K562 (cell line): Measurements from ENCODE around the gene ANKS1B. TPM values are rescaled to one million over a fixed set of nuclear protein-coding genes. Genes with fewer than 3 reads are reported as not detected.

ENCODE experiments used
- ATAC-seq: fragments of 200-7000 bp; cut with Tn5 transposase; 3 replicates; pipeline ENCODE4 v1.9.1; 2020; ENCODE audit warnings: moderate library complexity
- BruUV-seq: library from RNA; stranded (reverse); fragments of 400-500 nt; replicated peaks from 2 replicates; lab custom pipeline; 2021; lab: Mats Ljungman, UMichigan
- CTCF ChIA-PET: fragments of 300-600 bp; formaldehyde crosslinking; extraction: SDS; loops from one replicate; lab custom pipeline; 2021; ENCODE audit warnings: low intra/inter-chr PET ratio; lab: Yijun Ruan, JAX
- POLR2A ChIA-PET: fragments of 300-600, 350-650 bp; sonication (Branson Sonifier 250); formaldehyde crosslinking; extraction: SDS; loops from one replicate; lab custom pipeline; 2021; ENCODE audit warnings: antibody characterized with exemption, inconsistent platforms; lab: Yijun Ruan, JAX
- DNase-seq, 4 experiments: peaks; one replicate each; pipeline versions ENCODE4 v3.0.0 to v3.0.0-alpha.2; 2011 to 2018; ENCODE audit warnings: low spot score in 3 of 4, mixed read lengths in 3 of 4; ENCODE audit errors: extremely low read depth in 1 of 4
- FAIRE-seq: peaks from 2 replicates; lab custom pipeline; 2011; peaks lifted over from hg19 to GRCh38; lab: Jason Lieb, UNC
- H2AFZ ChIP-seq: 2 replicates; pipeline ENCODE4 v1.6.0; 2011; ENCODE audit warnings: low read depth, low read length, control low read depth, inconsistent platforms
- H3K27ac ChIP-seq: fragments of 200-600 bp; 3 replicates; pipeline ENCODE4 v1.8.0; 2011; ENCODE audit warnings: low read depth, mild to moderate bottlenecking, control low read depth, inconsistent platforms, low read length, moderate library complexity, mixed read lengths; ENCODE audit errors: extremely low read depth
- H3K27me3 ChIP-seq, 2 experiments: fragments of 300-600 bp in 1 of 2; 2 replicates in 1 of 2; 3 replicates in 1 of 2; pipeline versions ENCODE4 v1.6.0 to v1.8.0; 2011; ENCODE audit warnings: inconsistent platforms in 2 of 2, low read length in 2 of 2, mild to moderate bottlenecking in 1 of 2, mixed read lengths in 1 of 2, moderate library complexity in 1 of 2; ENCODE audit not compliant: control insufficient read depth in 2 of 2, insufficient read depth in 2 of 2
- H3K36me3 ChIP-seq: fragments of 300-600 bp; 3 replicates; pipeline ENCODE4 v1.8.0; 2011; ENCODE audit warnings: mild to moderate bottlenecking, low read length, inconsistent platforms; ENCODE audit not compliant: control insufficient read depth, insufficient read depth
- H3K4me1 ChIP-seq, 2 experiments: fragments of 200-600 bp in 1 of 2; replicated peaks in 1 of 2; 2 replicates in 1 of 2; 3 replicates in 1 of 2; pipeline versions ENCODE4 v1.5.1 to v1.8.0; 2011; ENCODE audit warnings: inconsistent platforms in 2 of 2, low read length in 2 of 2, mild to moderate bottlenecking in 1 of 2, mixed read lengths in 1 of 2, moderate library complexity in 1 of 2; ENCODE audit not compliant: control insufficient read depth in 2 of 2, insufficient read depth in 2 of 2
- H3K4me2 ChIP-seq: 2 replicates; pipeline ENCODE4 v1.6.1; 2011; ENCODE audit warnings: low read length, control low read depth, inconsistent platforms, mixed read lengths; ENCODE audit not compliant: insufficient read depth
- H3K4me3 ChIP-seq: fragments of 200-600 bp; sonication (generic), shearing (Covaris generic); 2 replicates; pipeline ENCODE4 v1.5.1; 2016; ENCODE audit warnings: control low read depth, inconsistent platforms
- H3K79me2 ChIP-seq: fragments of 200-600 bp; 3 replicates; pipeline ENCODE4 v1.8.0; 2011; ENCODE audit warnings: low read length, inconsistent platforms; ENCODE audit not compliant: control insufficient read depth, insufficient read depth
- H3K9ac ChIP-seq, 2 experiments: 2 replicates each; pipeline versions ENCODE4 v1.6.0 to v1.6.1; 2011; ENCODE audit warnings: low read depth in 2 of 2, low read length in 2 of 2, control low read depth in 1 of 2, inconsistent platforms in 1 of 2, mild to moderate bottlenecking in 1 of 2, mixed read lengths in 1 of 2; ENCODE audit not compliant: insufficient read depth in 1 of 2
- H3K9me1 ChIP-seq: one replicate; pipeline ENCODE4 v1.6.0; 2011; ENCODE audit warnings: inconsistent platforms, mild to moderate bottlenecking, low read length, moderate library complexity; ENCODE audit not compliant: control insufficient read depth, insufficient read depth
- H3K9me3 ChIP-seq: replicated peaks from 2 replicates; pipeline ENCODE4 v1.5.1; 2011; ENCODE audit warnings: low read depth, low read length, inconsistent platforms; ENCODE audit not compliant: control insufficient read depth, insufficient read depth
- H4K20me1 ChIP-seq: replicated peaks from 2 replicates; pipeline ENCODE4 v1.6.1; 2011; ENCODE audit warnings: low read length, inconsistent platforms, mixed read lengths; ENCODE audit not compliant: control insufficient read depth, insufficient read depth
- BMI1 ChIP-seq: fragments of 150-350 bp; IDR thresholded peaks from 2 replicates; pipeline ENCODE4 v1.6.1; 2014; ENCODE audit warnings: low read length
- BRD9 ChIP-seq: fragments of 450-650 bp; IDR thresholded peaks from 2 replicates; pipeline ENCODE4 v1.6.1; 2018; ENCODE audit warnings: low read depth; ENCODE audit not compliant: partially characterized antibody
- ESRRB ChIP-seq: fragments of 250-450 bp; sonication (Bioruptor Pico); IDR thresholded peaks from 2 replicates; pipeline ENCODE4 v1.5.0; 2020; ENCODE audit warnings: mild to moderate bottlenecking, moderate library complexity, borderline replicate concordance
- ETV6 ChIP-seq, 3 experiments: fragments of 150-350 bp in 1 of 3; sonication (generic) in 1 of 3; formaldehyde crosslinking in 1 of 3; IDR thresholded peaks; 2 replicates each; pipeline versions ENCODE4 v1.6.1 to v1.8.0; 2014 to 2022; ENCODE audit warnings: borderline replicate concordance in 2 of 3, low read depth in 2 of 3, antibody characterized with exemption in 1 of 3, low read length in 1 of 3, mild to moderate bottlenecking in 1 of 3, missing genetic modification reagents in 1 of 3
- MLX ChIP-seq, 2 experiments: fragments of 450-650 bp in 1 of 2; sonication (generic) in 1 of 2; formaldehyde crosslinking; conservative IDR thresholded peaks; 2 replicates each; pipeline versions ENCODE4 v1.4.0 to v1.8.1; 2020 to 2022; ENCODE audit warnings: mild to moderate bottlenecking in 1 of 2, missing genetic modification reagents in 1 of 2
- NCOA6 ChIP-seq: fragments of 450-650 bp; IDR thresholded peaks from 2 replicates; pipeline ENCODE4 v1.6.1; 2017; ENCODE audit warnings: mild to moderate bottlenecking
- POLR2A ChIP-seq: fragments of 450-650 bp; conservative IDR thresholded peaks from 2 replicates; pipeline ENCODE4 v1.6.1; 2016
- POU5F1 ChIP-seq: fragments of 150-350 bp; IDR thresholded peaks from 2 replicates; pipeline ENCODE4 v1.6.1; 2014; ENCODE audit warnings: borderline replicate concordance, low read length, low read depth, mild to moderate bottlenecking; ENCODE audit not compliant: partially characterized antibody
- RUNX1 ChIP-seq: sonication (generic); IDR thresholded peaks from 2 replicates; pipeline ENCODE4 v1.6.1; 2016; ENCODE audit warnings: antibody characterized with exemption, low read depth
- SNRNP70 ChIP-seq: fragments of 200-400 bp; formaldehyde crosslinking; optimal IDR thresholded peaks from 2 replicates; pipeline ENCODE3; 2017; ENCODE audit warnings: low read depth, low read length
- SPI1 ChIP-seq: IDR thresholded peaks from 2 replicates; pipeline ENCODE4 v1.6.1; 2011; ENCODE audit warnings: low read depth, low read length, control low read depth, borderline replicate concordance
- TBL1XR1 ChIP-seq, 2 experiments: IDR thresholded peaks; 2 replicates each; pipeline ENCODE4 v1.6.1; 2012; ENCODE audit warnings: improper control_type of control experiment in 2 of 2, low read length in 2 of 2, mild to moderate bottlenecking in 1 of 2
- ZBTB7A ChIP-seq: IDR thresholded peaks from 2 replicates; pipeline ENCODE4 v1.6.1; 2011; ENCODE audit warnings: low read depth, mild to moderate bottlenecking, low read length, moderate library complexity, borderline replicate concordance; ENCODE audit not compliant: control insufficient read depth
- ZNF239 ChIP-seq: fragments of 250-450 bp; sonication (Bioruptor Pico); IDR thresholded peaks from 2 replicates; pipeline ENCODE4 v1.4.0; 2020; ENCODE audit warnings: mild to moderate bottlenecking
- WGBS: fragments of 100-300 bp; shearing (Covaris generic); methylation state at CpG from one replicate; pipeline ENCODE4 v1.1.6; 2016; ENCODE audit warnings: low coverage, mixed read lengths; ENCODE audit not compliant: insufficient coverage; ENCODE audit errors: missing lambda C conversion rate; 5-methylcytosine and 5-hydroxymethylcytosine counted together
- in situ Hi-C: fragments of 300-500 bp; cut with MboI; formaldehyde crosslinking; loops from 4 replicates; pipeline ENCODE4 v1.15.0; 2018; ENCODE audit warnings: inconsistent platforms, mixed read lengths
- intact Hi-C: fragments of 100-400 bp; cut with micrococcal nuclease; formaldehyde crosslinking; loops from 2 replicates; pipeline ENCODE4 v1.14.2; 2022
- polyA plus RNA-seq, 8 experiments: library from polyadenylated mRNA; depleted of rRNA in 4 of 8; stranded (reverse) in 5 of 8; unstranded in 3 of 8; fragments of >200 nt; fragmentation: Nextera tagmentation in 2 of 8; fragmentation: Illumina TruSeq in 1 of 8; extraction: Ambion mirVana in 2 of 8; extraction: Trizol in 1 of 8; gene quantifications; 2 replicates each; pipeline versions ENCODE4 v1.2.1 to v1.2.3, GENCODE V29; 2011 to 2014; ENCODE audit warnings: inconsistent platforms in 1 of 8, missing spikeins in 1 of 8
- total RNA-seq, 7 experiments: library from RNA; depleted of rRNA in 6 of 7; stranded (reverse); fragments of >200 nt in 6 of 7; fragmentation: Illumina TruSeq in 2 of 7; extraction: Trizol in 2 of 7; gene quantifications; 2 replicates each; pipeline versions ENCODE4 v1.2.1 to v1.2.3, GENCODE V29; 2011 to 2021; ENCODE audit warnings: low replicate concordance in 1 of 7
- TF ChIP-seq, protein P1 (sequence below): fragments of 250-450 bp; sonication (Bioruptor Pico); IDR thresholded peaks from 2 replicates; pipeline ENCODE4 v1.9.0; 2021; ENCODE audit warnings: mild to moderate bottlenecking, inconsistent platforms
- TF ChIP-seq, protein P2 (sequence below): fragments of 450-650 bp; formaldehyde crosslinking; IDR thresholded peaks from 2 replicates; pipeline ENCODE4 v1.4.0; 2020; ENCODE audit warnings: mild to moderate bottlenecking, moderate library complexity

ANKS1B gene
- total and polyA plus RNA-seq, 9 of the 15 experiments (the other 6 are each of a cell fraction or from before 2014, with no cell fraction given) = 0.04 to 0.47 (median 0.28) TPM; not detected in 4

DNA sequence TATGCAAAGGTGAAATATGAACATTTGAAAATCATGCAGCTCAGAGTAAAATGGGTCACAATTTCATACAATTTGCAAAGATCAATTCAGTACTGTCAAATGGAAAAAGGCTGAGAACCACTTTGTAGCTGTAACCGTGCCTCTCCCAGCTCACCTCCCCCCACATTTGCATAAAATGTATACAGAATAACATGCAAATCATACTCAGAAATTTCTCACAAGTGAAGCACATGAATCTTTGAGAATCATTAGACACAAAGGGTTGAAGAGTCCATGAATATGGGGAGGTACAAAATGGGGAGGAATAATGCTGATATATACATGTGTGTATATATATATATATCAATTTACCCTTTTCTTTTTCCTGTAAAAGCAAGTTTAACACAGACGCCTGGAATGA is 1177.5 kb downstream of the ANKS1B start:
- POLR2A ChIA-PET = no interaction called here
- in situ Hi-C loops = no loop called here
- 0% methylated on average over 2 of the region's 2 CpGs for WGBS

More for the DNA sequence above, 1177.5 kb downstream of the ANKS1B start:
- H3K27me3 ChIP-seq = peaks cover 9 to 11% of the 10 kb centered on the region in 2 experiments
- no peak overlapping the region for H3K27ac ChIP-seq
- H3K36me3 ChIP-seq = no peaks in the 10 kb centered on the region
- no peak for FAIRE-seq
- no peaks in the 10 kb centered on the region for H3K9me1 ChIP-seq
- H3K79me2 ChIP-seq = no peaks in the 10 kb centered on the region
- no peak overlapping the region for H2AFZ ChIP-seq
- TF ChIP-seq RUNX1 = no peak
- TF ChIP-seq BRD9 = no peak
- no peak for TF ChIP-seq ESRRB (CRISPR knock-in tag)
- TF ChIP-seq, protein P1, sequence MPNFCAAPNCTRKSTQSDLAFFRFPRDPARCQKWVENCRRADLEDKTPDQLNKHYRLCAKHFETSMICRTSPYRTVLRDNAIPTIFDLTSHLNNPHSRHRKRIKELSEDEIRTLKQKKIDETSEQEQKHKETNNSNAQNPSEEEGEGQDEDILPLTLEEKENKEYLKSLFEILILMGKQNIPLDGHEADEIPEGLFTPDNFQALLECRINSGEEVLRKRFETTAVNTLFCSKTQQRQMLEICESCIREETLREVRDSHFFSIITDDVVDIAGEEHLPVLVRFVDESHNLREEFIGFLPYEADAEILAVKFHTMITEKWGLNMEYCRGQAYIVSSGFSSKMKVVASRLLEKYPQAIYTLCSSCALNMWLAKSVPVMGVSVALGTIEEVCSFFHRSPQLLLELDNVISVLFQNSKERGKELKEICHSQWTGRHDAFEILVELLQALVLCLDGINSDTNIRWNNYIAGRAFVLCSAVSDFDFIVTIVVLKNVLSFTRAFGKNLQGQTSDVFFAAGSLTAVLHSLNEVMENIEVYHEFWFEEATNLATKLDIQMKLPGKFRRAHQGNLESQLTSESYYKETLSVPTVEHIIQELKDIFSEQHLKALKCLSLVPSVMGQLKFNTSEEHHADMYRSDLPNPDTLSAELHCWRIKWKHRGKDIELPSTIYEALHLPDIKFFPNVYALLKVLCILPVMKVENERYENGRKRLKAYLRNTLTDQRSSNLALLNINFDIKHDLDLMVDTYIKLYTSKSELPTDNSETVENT (CRISPR knock-in tag) = no peak
- no peak for TF ChIP-seq TBL1XR1 (IDR thresholded peaks at IDR 0.05; ENCODE audit: low read length in 2 of 2)
- no peak for TF ChIP-seq POLR2A
- no peak for TF ChIP-seq BMI1
- no peak for TF ChIP-seq SNRNP70
- TF ChIP-seq SPI1 = no peak
- TF ChIP-seq ETV6 (IDR thresholded peaks at IDR 0.05; ENCODE audit: borderline replicate concordance in 1 of 2, low read depth in 2 of 2, low read length in 1 of 2) = no peak
- no peak for TF ChIP-seq ETV6 (CRISPR knock-in tag; IDR thresholded peaks at IDR 0.05; ENCODE audit: borderline replicate concordance)
- no peak for TF ChIP-seq POU5F1
- no peak for TF ChIP-seq ZNF239 (CRISPR knock-in tag)
- no peak for TF ChIP-seq MLX (CRISPR knock-in tag; conservative IDR thresholded peaks at IDR 0.05)
- no peak for TF ChIP-seq NCOA6
- TF ChIP-seq ZBTB7A = no peak
- TF ChIP-seq, protein P2, sequence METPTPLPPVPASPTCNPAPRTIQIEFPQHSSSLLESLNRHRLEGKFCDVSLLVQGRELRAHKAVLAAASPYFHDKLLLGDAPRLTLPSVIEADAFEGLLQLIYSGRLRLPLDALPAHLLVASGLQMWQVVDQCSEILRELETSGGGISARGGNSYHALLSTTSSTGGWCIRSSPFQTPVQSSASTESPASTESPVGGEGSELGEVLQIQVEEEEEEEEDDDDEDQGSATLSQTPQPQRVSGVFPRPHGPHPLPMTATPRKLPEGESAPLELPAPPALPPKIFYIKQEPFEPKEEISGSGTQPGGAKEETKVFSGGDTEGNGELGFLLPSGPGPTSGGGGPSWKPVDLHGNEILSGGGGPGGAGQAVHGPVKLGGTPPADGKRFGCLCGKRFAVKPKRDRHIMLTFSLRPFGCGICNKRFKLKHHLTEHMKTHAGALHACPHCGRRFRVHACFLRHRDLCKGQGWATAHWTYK (CRISPR knock-in tag) = no peak
- no peak overlapping the region for H3K4me3 ChIP-seq
- H3K4me1 ChIP-seq = no peaks in the 10 kb centered on the region
- no peak overlapping the region for H3K9ac ChIP-seq
- intact Hi-C loops = no loop called here
- no peak for DNase-seq
- no peaks in the 10 kb centered on the region for H4K20me1 ChIP-seq
- no peaks in the 10 kb centered on the region for H3K9me3 ChIP-seq
- ATAC-seq = no peak
- H3K4me2 ChIP-seq = no peak overlapping the region
- CTCF ChIA-PET = no interaction called here
- no TSS peak for BruUV-seq
